Endothelial cell (in vitro differentiated cells): ENCODE data around the gene LBP. TPM values are rescaled to one million over a fixed set of nuclear protein-coding genes. Genes with fewer than 3 reads are reported as not detected.

Experiments used
- DNase-seq: peaks from one replicate; pipeline ENCODE4 v3.0.0; 2021; ENCODE audit warnings: low spot score
- H3K27ac Mint-ChIP-seq: one replicate; pipeline ENCODE4 v1.8.0; 2021; ENCODE audit warnings: mixed read lengths, inconsistent platforms; ENCODE audit not compliant: unreplicated experiment
- H3K27me3 Mint-ChIP-seq: one replicate; pipeline ENCODE4 v1.8.0; 2021; ENCODE audit warnings: mild to moderate bottlenecking, moderate library complexity, mixed read lengths, inconsistent platforms; ENCODE audit not compliant: unreplicated experiment
- H3K36me3 Mint-ChIP-seq: one replicate; pipeline ENCODE4 v1.8.0; 2021; ENCODE audit warnings: mild to moderate bottlenecking, low read depth, mixed read lengths, inconsistent platforms; ENCODE audit not compliant: unreplicated experiment
- H3K4me1 Mint-ChIP-seq: one replicate; pipeline ENCODE4 v1.8.0; 2021; ENCODE audit warnings: mild to moderate bottlenecking, mixed read lengths, inconsistent platforms; ENCODE audit not compliant: unreplicated experiment
- H3K4me3 Mint-ChIP-seq: one replicate; pipeline ENCODE4 v1.8.0; 2021; ENCODE audit warnings: mild to moderate bottlenecking, mixed read lengths, inconsistent platforms; ENCODE audit not compliant: unreplicated experiment
- H3K9me3 Mint-ChIP-seq: one replicate; pipeline ENCODE4 v1.8.0; 2021; ENCODE audit warnings: mixed read lengths, inconsistent platforms; ENCODE audit not compliant: unreplicated experiment
- CTCF ChIP-seq: fragments of 200-600 bp; sonication (generic); IDR thresholded peaks from one replicate; pipeline ENCODE4 v1.5.0; 2021; ENCODE audit warnings: antibody characterized with exemption; ENCODE audit not compliant: unreplicated experiment
- total RNA-seq: library from RNA; stranded (reverse); fragmentation: NEBNext Ultra II Directional; extraction: Animal tissue kit (Norgen Biotek cat#: 25700); gene quantifications from one replicate; pipeline ENCODE4 v1.2.1, GENCODE V29; 2021; ENCODE audit not compliant: unreplicated experiment

LBP gene
- total RNA-seq, 1 donor from 2014 or later = 1.2 TPM

GRCh38 chr20:38301309-38301708 is 45.0 kb upstream of the LBP start:
- Mint-ChIP-seq H3K4me1 (no peaks in the 10 kb centered on the region), H3K27ac (no peak overlapping the region), H3K4me3 (no peak overlapping the region)

GRCh38 chr20:38302786-38303185 is 43.5 kb upstream of the LBP start:
- no peaks in the 10 kb centered on the region for H3K9me3 Mint-ChIP-seq
- H3K27ac Mint-ChIP-seq = no peak overlapping the region
- no peak overlapping the region for H3K4me3 Mint-ChIP-seq
- no peaks in the 10 kb centered on the region for H3K36me3 Mint-ChIP-seq
- peaks cover 2% of the 10 kb centered on the region for H3K27me3 Mint-ChIP-seq
- no peaks in the 10 kb centered on the region for H3K4me1 Mint-ChIP-seq
- TF ChIP-seq CTCF = no peak
- no peak for DNase-seq

More at GRCh38 chr20:38301309-38301708, 45.0 kb upstream of the LBP start:
- H3K9me3 Mint-ChIP-seq = no peaks in the 10 kb centered on the region
- no peak for TF ChIP-seq CTCF
- no peaks in the 10 kb centered on the region for H3K36me3 Mint-ChIP-seq
- DNase-seq = no peak
- peaks cover 2% of the 10 kb centered on the region for H3K27me3 Mint-ChIP-seq

GRCh38 chr20:38303908-38304379 is 42.3 kb upstream of the LBP start, which contains the start of gene BPI:
Gene BPI (plus strand): TSS chr20:38304156. CDS start chr20:38304224, 68 bp downstream.
- no peaks in the 10 kb centered on the region for H3K9me3 Mint-ChIP-seq
- H3K27me3 Mint-ChIP-seq = peaks cover 2% of the 10 kb centered on the region
- H3K36me3 Mint-ChIP-seq = no peaks in the 10 kb centered on the region
- no peak within 1 kb of the TSS for H3K4me3 Mint-ChIP-seq
- no peak within 1 kb of the TSS for H3K27ac Mint-ChIP-seq
- DNase-seq = no peak
- H3K4me1 Mint-ChIP-seq = no peaks in the 10 kb centered on the region
- TF ChIP-seq CTCF = no peak

- peaks cover 2% of the 10 kb centered on the region for H3K27me3 Mint-ChIP-seq
- no peaks in the 10 kb centered on the region for H3K36me3 Mint-ChIP-seq
- DNase-seq = peak; percentile 56
- no peak overlapping the region for H3K4me3 Mint-ChIP-seq
- no peaks in the 10 kb centered on the region for H3K4me1 Mint-ChIP-seq
- H3K9me3 Mint-ChIP-seq = no peaks in the 10 kb centered on the region
- no peak overlapping the region for H3K27ac Mint-ChIP-seq
- TF ChIP-seq CTCF = peak; percentile 46
Observed at GRCh38 chr20:38304845-38305447, 41.3 kb upstream of the LBP start.

- no peak for TF ChIP-seq CTCF
- DNase-seq = no peak
- no peak overlapping the region for H3K27ac Mint-ChIP-seq
- no peaks in the 10 kb centered on the region for H3K9me3 Mint-ChIP-seq
- no peak overlapping the region for H3K4me3 Mint-ChIP-seq
- no peaks in the 10 kb centered on the region for H3K36me3 Mint-ChIP-seq
- H3K27me3 Mint-ChIP-seq = peaks cover 2% of the 10 kb centered on the region
- H3K4me1 Mint-ChIP-seq = no peaks in the 10 kb centered on the region
Observed at GRCh38 chr20:38305541-38305940, 40.7 kb upstream of the LBP start.
